ENCODE data around the gene KCNE1.

KCNE1 gene

GRCh38 chr21:34521561-34521960, 9.6 kb upstream of the KCNE1 start:
- no peak for DNase-seq (ENCODE audit: low spot score)

DNA sequence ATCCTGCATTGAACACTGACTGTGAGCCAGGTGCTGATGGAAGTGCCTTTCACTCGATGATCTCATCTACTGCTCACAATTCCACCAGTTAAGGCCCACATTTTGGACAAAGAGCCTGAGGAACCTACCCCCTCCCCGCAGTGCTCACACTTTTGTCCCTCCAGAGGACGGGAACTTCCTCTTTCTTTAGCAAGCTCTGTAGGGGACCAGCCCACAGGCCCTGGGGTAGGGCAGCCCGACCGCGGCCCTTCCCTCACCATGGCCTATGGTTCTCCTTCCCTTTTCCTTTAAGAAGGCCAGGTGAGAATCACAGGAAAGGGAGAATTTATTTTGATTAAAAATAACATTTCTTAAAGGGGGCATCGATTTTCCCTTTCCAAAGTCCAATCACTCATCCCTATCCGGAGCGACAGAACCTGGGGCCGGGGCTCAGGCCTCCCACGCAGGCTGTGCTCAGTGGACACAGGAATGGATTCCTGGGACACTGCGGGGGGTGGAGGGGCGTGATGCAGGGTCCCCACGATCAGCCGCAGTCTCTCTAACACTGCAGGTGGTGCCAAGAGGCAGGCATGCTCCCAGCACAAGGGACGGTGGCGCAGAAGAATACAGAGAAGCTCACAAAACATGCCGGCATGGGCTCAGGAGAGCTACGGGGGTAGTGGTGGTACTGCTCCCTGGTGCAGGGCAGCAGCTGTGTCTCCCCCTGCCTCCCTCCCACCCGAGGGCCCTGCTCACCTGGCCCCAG, 8.9 kb upstream of the KCNE1 start:
- peak overlapping the region; percentile 50 for H2AK5ac ChIP-seq (ENCODE audit: low read depth, low read length)
- H3K18ac ChIP-seq (ENCODE audit: low read length), result no peak overlapping the region
- no peak for DNase-seq (ENCODE audit: low spot score)
- peaks cover 0 to 47% of the 10 kb centered on the region in 2 donors for H3K36me3 ChIP-seq (replicated peaks in 1 of 2; ENCODE audit: control insufficient read depth in 2 of 2, insufficient read depth in 2 of 2, low read length in 2 of 2)
- H2AFZ ChIP-seq (ENCODE audit: low read length), result no peak overlapping the region
- no peak overlapping the region for H3K9ac ChIP-seq (ENCODE audit: low read depth, low read length, poor library complexity)
- H3K4me2 ChIP-seq (ENCODE audit: insufficient read depth, low read length, poor library complexity, severe bottlenecking), result no peak overlapping the region
- no peak overlapping the region for H3K23ac ChIP-seq (ENCODE audit: low read depth, low read length, poor library complexity)
- H3K4me1 ChIP-seq (ENCODE audit: control insufficient read depth in 2 of 2, insufficient read depth in 1 of 2, low read depth in 1 of 2, low read length in 2 of 2), result peaks cover 9 to 10% of the 10 kb centered on the region in 2 donors
- H2BK15ac ChIP-seq (ENCODE audit: low read length), result no peak overlapping the region
- no peaks in the 10 kb centered on the region for H3K9me3 ChIP-seq (replicated peaks in 1 of 2; ENCODE audit: control insufficient read depth in 2 of 2, insufficient read depth in 1 of 2, low read depth in 1 of 2, low read length in 2 of 2)
- H2BK5ac ChIP-seq (ENCODE audit: low read length), result no peak overlapping the region
- no peak overlapping the region for H4K91ac ChIP-seq (ENCODE audit: low read depth, low read length, poor library complexity)
- H3K79me1 ChIP-seq (ENCODE audit: low read depth, low read length), result no peaks in the 10 kb centered on the region
- H2BK12ac ChIP-seq (ENCODE audit: low read length), result no peak overlapping the region
- H3K4me3 ChIP-seq (ENCODE audit: low read length in 2 of 2), result no peak overlapping the region
- H3K4ac ChIP-seq (ENCODE audit: low read length), result no peak overlapping the region
- no peak overlapping the region for H2BK120ac ChIP-seq (ENCODE audit: low read depth, low read length)
- no CpG with 5 or more reads among the region's 20 CpGs for WGBS, 2 donors (ENCODE audit: extremely low coverage in 2 of 2, insufficient read length in 2 of 2, insufficient replicate concordance in 1 of 2)
- no peak overlapping the region for H3K27ac ChIP-seq (replicated peaks; ENCODE audit: low read length)
- no peaks in the 10 kb centered on the region for H3K27me3 ChIP-seq (ENCODE audit: control insufficient read depth in 3 of 3, insufficient read depth in 3 of 3, low read depth in 1 of 3, low read length in 3 of 3)
- no peak overlapping the region for H4K8ac ChIP-seq (ENCODE audit: low read depth, low read length)
- H3K14ac ChIP-seq (ENCODE audit: low read length), result peak overlapping the region; percentile 57

More at GRCh38 chr21:34521561-34521960, 9.6 kb upstream of the KCNE1 start:
- H2BK15ac ChIP-seq (ENCODE audit: low read length), result no peak overlapping the region
- H3K79me1 ChIP-seq (ENCODE audit: low read depth, low read length), result no peaks in the 10 kb centered on the region
- no peaks in the 10 kb centered on the region for H3K9me3 ChIP-seq (replicated peaks in 1 of 2; ENCODE audit: control insufficient read depth in 2 of 2, insufficient read depth in 1 of 2, low read depth in 1 of 2, low read length in 2 of 2)
- no peak overlapping the region for H2AK5ac ChIP-seq (ENCODE audit: low read depth, low read length)
- H3K36me3 ChIP-seq (replicated peaks in 1 of 2; ENCODE audit: control insufficient read depth in 2 of 2, insufficient read depth in 2 of 2, low read length in 2 of 2), result peaks cover 0 to 45% of the 10 kb centered on the region in 2 donors
- no peak overlapping the region for H2BK5ac ChIP-seq (ENCODE audit: low read length)
- H2BK12ac ChIP-seq (ENCODE audit: low read length), result no peak overlapping the region
- no peak overlapping the region for H3K18ac ChIP-seq (ENCODE audit: low read length)
- H3K4me2 ChIP-seq (ENCODE audit: insufficient read depth, low read length, poor library complexity, severe bottlenecking), result no peak overlapping the region
- H4K91ac ChIP-seq (ENCODE audit: low read depth, low read length, poor library complexity), result no peak overlapping the region
- no peak overlapping the region for H2BK120ac ChIP-seq (ENCODE audit: low read depth, low read length)
- peak overlapping the region; percentile 57 for H3K14ac ChIP-seq (ENCODE audit: low read length)
- no peak overlapping the region for H2AFZ ChIP-seq (ENCODE audit: low read length)
- H3K27ac ChIP-seq (replicated peaks; ENCODE audit: low read length), result no peak overlapping the region
- no CpG with 5 or more reads among the region's 7 CpGs for WGBS, 2 donors (ENCODE audit: extremely low coverage in 2 of 2, insufficient read length in 2 of 2, insufficient replicate concordance in 1 of 2)
- no peak overlapping the region for H3K4ac ChIP-seq (ENCODE audit: low read length)
- H3K27me3 ChIP-seq (ENCODE audit: control insufficient read depth in 3 of 3, insufficient read depth in 3 of 3, low read depth in 1 of 3, low read length in 3 of 3), result no peaks in the 10 kb centered on the region
- H3K23ac ChIP-seq (ENCODE audit: low read depth, low read length, poor library complexity), result no peak overlapping the region
- H3K4me3 ChIP-seq (ENCODE audit: low read length in 2 of 2), result no peak overlapping the region
- no peak overlapping the region for H4K8ac ChIP-seq (ENCODE audit: low read depth, low read length)
- peaks cover 14% of the 10 kb centered on the region in 2 donors for H3K4me1 ChIP-seq (ENCODE audit: control insufficient read depth in 2 of 2, insufficient read depth in 1 of 2, low read depth in 1 of 2, low read length in 2 of 2)
- no peak overlapping the region for H3K9ac ChIP-seq (ENCODE audit: low read depth, low read length, poor library complexity)

- no peak overlapping the region for H2BK120ac ChIP-seq (ENCODE audit: low read depth, low read length)
- H3K4me3 ChIP-seq (ENCODE audit: low read length in 2 of 2), result no peak overlapping the region
- H3K27ac ChIP-seq (replicated peaks; ENCODE audit: low read length), result no peak overlapping the region
- no peak for DNase-seq (ENCODE audit: low spot score)
- H3K18ac ChIP-seq (ENCODE audit: low read length), result no peak overlapping the region
- no peaks in the 10 kb centered on the region for H3K9me3 ChIP-seq (replicated peaks in 1 of 2; ENCODE audit: control insufficient read depth in 2 of 2, insufficient read depth in 1 of 2, low read depth in 1 of 2, low read length in 2 of 2)
- WGBS, 2 donors (ENCODE audit: extremely low coverage in 2 of 2, insufficient read length in 2 of 2, insufficient replicate concordance in 1 of 2), result no CpG with 5 or more reads among the region's 6 CpGs
- no peak overlapping the region for H2BK15ac ChIP-seq (ENCODE audit: low read length)
- no peak overlapping the region for H3K23ac ChIP-seq (ENCODE audit: low read depth, low read length, poor library complexity)
- H3K14ac ChIP-seq (ENCODE audit: low read length), result no peak overlapping the region
- H2AK5ac ChIP-seq (ENCODE audit: low read depth, low read length), result no peak overlapping the region
- H3K36me3 ChIP-seq (replicated peaks in 1 of 2; ENCODE audit: control insufficient read depth in 2 of 2, insufficient read depth in 2 of 2, low read length in 2 of 2), result peaks cover 0 to 47% of the 10 kb centered on the region in 2 donors
- no peaks in the 10 kb centered on the region for H3K27me3 ChIP-seq (ENCODE audit: control insufficient read depth in 3 of 3, insufficient read depth in 3 of 3, low read depth in 1 of 3, low read length in 3 of 3)
- H3K9ac ChIP-seq (ENCODE audit: low read depth, low read length, poor library complexity), result no peak overlapping the region
- H3K4ac ChIP-seq (ENCODE audit: low read length), result no peak overlapping the region
- no peaks in the 10 kb centered on the region for H3K79me1 ChIP-seq (ENCODE audit: low read depth, low read length)
- H2BK12ac ChIP-seq (ENCODE audit: low read length), result no peak overlapping the region
- no peak overlapping the region for H4K91ac ChIP-seq (ENCODE audit: low read depth, low read length, poor library complexity)
- H3K4me1 ChIP-seq (ENCODE audit: control insufficient read depth in 2 of 2, insufficient read depth in 1 of 2, low read depth in 1 of 2, low read length in 2 of 2), result peaks cover 4 to 10% of the 10 kb centered on the region in 2 donors
- no peak overlapping the region for H2AFZ ChIP-seq (ENCODE audit: low read length)
- H3K4me2 ChIP-seq (ENCODE audit: insufficient read depth, low read length, poor library complexity, severe bottlenecking), result no peak overlapping the region
- H4K8ac ChIP-seq (ENCODE audit: low read depth, low read length), result no peak overlapping the region
- no peak overlapping the region for H2BK5ac ChIP-seq (ENCODE audit: low read length)
Measured at GRCh38 chr21:34520281-34520680, 8.3 kb upstream of the KCNE1 start.

- Histone ChIP-seq H3K9ac (ENCODE audit: low read depth, low read length, poor library complexity) (no peak overlapping the region), H3K79me1 (ENCODE audit: low read depth, low read length) (no peaks in the 10 kb centered on the region), H3K18ac (ENCODE audit: low read length) (no peak overlapping the region), H3K4ac (ENCODE audit: low read length) (no peak overlapping the region), H3K27me3 (ENCODE audit: control insufficient read depth in 3 of 3, insufficient read depth in 3 of 3, low read depth in 1 of 3, low read length in 3 of 3) (no peaks in the 10 kb centered on the region), H3K4me2 (ENCODE audit: insufficient read depth, low read length, poor library complexity, severe bottlenecking) (no peak overlapping the region), H3K23ac (ENCODE audit: low read depth, low read length, poor library complexity) (no peak overlapping the region), H4K8ac (ENCODE audit: low read depth, low read length) (no peak overlapping the region), H3K27ac (replicated peaks; ENCODE audit: low read length) (no peak overlapping the region), H2BK5ac (ENCODE audit: low read length) (no peak overlapping the region), H3K4me3 (ENCODE audit: low read length in 2 of 2) (no peak overlapping the region), H3K36me3 (replicated peaks in 1 of 2; ENCODE audit: control insufficient read depth in 2 of 2, insufficient read depth in 2 of 2, low read length in 2 of 2) (peaks cover 0 to 47% of the 10 kb centered on the region in 2 donors), H2BK120ac (ENCODE audit: low read depth, low read length) (no peak overlapping the region), H2AFZ (ENCODE audit: low read length) (no peak overlapping the region), H3K9me3 (replicated peaks in 1 of 2; ENCODE audit: control insufficient read depth in 2 of 2, insufficient read depth in 1 of 2, low read depth in 1 of 2, low read length in 2 of 2) (no peaks in the 10 kb centered on the region), H4K91ac (ENCODE audit: low read depth, low read length, poor library complexity) (no peak overlapping the region), H2BK12ac (ENCODE audit: low read length) (no peak overlapping the region), H3K14ac (ENCODE audit: low read length) (no peak overlapping the region), H2BK15ac (ENCODE audit: low read length) (no peak overlapping the region), H2AK5ac (ENCODE audit: low read depth, low read length) (no peak overlapping the region), H3K4me1 (ENCODE audit: control insufficient read depth in 2 of 2, insufficient read depth in 1 of 2, low read depth in 1 of 2, low read length in 2 of 2) (peaks cover 0 to 5% of the 10 kb centered on the region in 2 donors)
- no peak for DNase-seq (ENCODE audit: low spot score)
- WGBS, 2 donors (ENCODE audit: extremely low coverage in 2 of 2, insufficient read length in 2 of 2, insufficient replicate concordance in 1 of 2), result no CpG with 5 or more reads among the region's 8 CpGs
Measured at GRCh38 chr21:34519694-34520093, 7.7 kb upstream of the KCNE1 start.

Measured in neuronal stem cell (in vitro differentiated cells).